Measurements from ENCODE around the gene ZNF267. TPM values are rescaled to one million over a fixed set of nuclear protein-coding genes. Genes with fewer than 3 reads are reported as not detected.
"Not testable (repeated sequence)": the region's sequence is repeated elsewhere in the genome, so short reads cannot be mapped to it uniquely, and the experiment has no call there.

The ZNF267 gene
- total RNA-seq, result 77.7 and 78.3 TPM in 2 replicates

- Mint-ChIP-seq H3K27ac (peak within 1 kb of the TSS; percentile 94), H3K36me3 (ENCODE audit: low read depth) (peaks cover 50% of the 10 kb centered on the region), H3K27me3 (no peaks in the 10 kb centered on the region), H3K4me1 (peaks cover 66% of the 10 kb centered on the region), H3K4me3 (peak within 1 kb of the TSS; percentile 90), H3K9me3 (peaks cover 8% of the 10 kb centered on the region)
- DNase-seq, result peak; percentile 98
- intact Hi-C loops (cut with micrococcal nuclease), result loop anchor here (1.0 to 10.0 kb wide), 3 partner anchors 519 to 1219 kb away; partner anchors contain the start of genes FBRS, ITGAX and PRR14
Observed at GRCh38 chr16:31873556-31874365, at the start of gene ZNF267. Gene ZNF267 (plus strand): TSS chr16:31873807. CDS start chr16:31873967, 160 bp downstream.

GRCh38 chr16:31833047-31833446, 40.6 kb upstream of the ZNF267 start:
- intact Hi-C loops (cut with micrococcal nuclease), result no loop called here
- DNase-seq, result no peak
- Mint-ChIP-seq H3K36me3 (ENCODE audit: low read depth) (no peaks in the 10 kb centered on the region), H3K9me3 (peaks cover 5% of the 10 kb centered on the region), H3K27me3 (no peaks in the 10 kb centered on the region), H3K4me3 (no peak overlapping the region), H3K4me1 (no peaks in the 10 kb centered on the region), H3K27ac (no peak overlapping the region)

- not testable (repeated sequence) for H3K4me3 Mint-ChIP-seq, H3K27me3 Mint-ChIP-seq
Observed at GRCh38 chr16:31836396-31836795, 37.2 kb upstream of the ZNF267 start.

GRCh38 chr16:31842864-31843263, 30.7 kb upstream of the ZNF267 start:
- no peak overlapping the region for H3K4me3 Mint-ChIP-seq
- H3K4me1 Mint-ChIP-seq, result no peaks in the 10 kb centered on the region
- no peaks in the 10 kb centered on the region for H3K36me3 Mint-ChIP-seq (ENCODE audit: low read depth)
- H3K27me3 Mint-ChIP-seq, result no peaks in the 10 kb centered on the region
- intact Hi-C loops (cut with micrococcal nuclease), result no loop called here
- DNase-seq, result no peak
- no peak overlapping the region for H3K27ac Mint-ChIP-seq
- peaks cover 18% of the 10 kb centered on the region for H3K9me3 Mint-ChIP-seq

More at GRCh38 chr16:31836396-31836795, 37.2 kb upstream of the ZNF267 start:
- H3K36me3 Mint-ChIP-seq (ENCODE audit: low read depth); DNase-seq; H3K9me3 Mint-ChIP-seq; intact Hi-C loops (cut with micrococcal nuclease); H3K27ac Mint-ChIP-seq; H3K4me1 Mint-ChIP-seq: not testable (repeated sequence)

- H3K27me3 Mint-ChIP-seq; H3K4me1 Mint-ChIP-seq; H3K36me3 Mint-ChIP-seq (ENCODE audit: low read depth); DNase-seq; H3K4me3 Mint-ChIP-seq; H3K27ac Mint-ChIP-seq; intact Hi-C loops (cut with micrococcal nuclease): not testable (repeated sequence)
- peaks cover 38% of the 10 kb centered on the region for H3K9me3 Mint-ChIP-seq
Observed at GRCh38 chr16:31848572-31848971, 25.0 kb upstream of the ZNF267 start.

GRCh38 chr16:31853291-31853690, 20.3 kb upstream of the ZNF267 start:
- H3K27me3 Mint-ChIP-seq, result peaks cover 24% of the 10 kb centered on the region
- H3K4me1 Mint-ChIP-seq, result no peaks in the 10 kb centered on the region
- intact Hi-C loops (cut with micrococcal nuclease), result no loop called here
- peaks cover 23% of the 10 kb centered on the region for H3K9me3 Mint-ChIP-seq
- H3K4me3 Mint-ChIP-seq, result no peak overlapping the region
- no peak for DNase-seq
- H3K27ac Mint-ChIP-seq, result no peak overlapping the region
- H3K36me3 Mint-ChIP-seq (ENCODE audit: low read depth), result no peaks in the 10 kb centered on the region

GRCh38 chr16:31860508-31860907, 13.1 kb upstream of the ZNF267 start:
- intact Hi-C loops (cut with micrococcal nuclease), result loop anchor here (10.0 kb wide), 1 partner anchor 906 kb away; the partner anchor contains the start of gene SETD1A
- no peak overlapping the region for H3K4me3 Mint-ChIP-seq
- H3K9me3 Mint-ChIP-seq, result no peaks in the 10 kb centered on the region
- H3K36me3 Mint-ChIP-seq (ENCODE audit: low read depth), result no peaks in the 10 kb centered on the region
- no peak for DNase-seq
- H3K4me1 Mint-ChIP-seq, result peaks cover 18% of the 10 kb centered on the region
- no peak overlapping the region for H3K27ac Mint-ChIP-seq
- H3K27me3 Mint-ChIP-seq, result peaks cover 23% of the 10 kb centered on the region

- Mint-ChIP-seq H3K27ac (no peak overlapping the region), H3K27me3 (peaks cover 17% of the 10 kb centered on the region), H3K4me1 (peaks cover 18% of the 10 kb centered on the region), H3K36me3 (ENCODE audit: low read depth) (no peaks in the 10 kb centered on the region), H3K4me3 (no peak overlapping the region), H3K9me3 (no peaks in the 10 kb centered on the region)
- DNase-seq, result peak; percentile 58
- intact Hi-C loops (cut with micrococcal nuclease), result loop anchor here (10.0 kb wide), 1 partner anchor 907 kb away; the partner anchor contains the start of gene SETD1A
Observed at GRCh38 chr16:31861455-31861854, 12.2 kb upstream of the ZNF267 start.

- intact Hi-C loops (cut with micrococcal nuclease), result loop anchor here (10.0 kb wide), 1 partner anchor 908 kb away; the partner anchor contains the start of gene SETD1A
- DNase-seq, result peak; percentile 48
- Mint-ChIP-seq H3K36me3 (ENCODE audit: low read depth) (no peaks in the 10 kb centered on the region), H3K9me3 (no peaks in the 10 kb centered on the region), H3K27ac (no peak overlapping the region), H3K4me3 (no peak overlapping the region), H3K4me1 (peaks cover 20% of the 10 kb centered on the region), H3K27me3 (peaks cover 10% of the 10 kb centered on the region)
Observed at GRCh38 chr16:31862761-31863160, 10.8 kb upstream of the ZNF267 start.

- peaks cover 4% of the 10 kb centered on the region for H3K9me3 Mint-ChIP-seq
- H3K36me3 Mint-ChIP-seq (ENCODE audit: low read depth), result peaks cover 4% of the 10 kb centered on the region
- intact Hi-C loops (cut with micrococcal nuclease), result loop anchor here (2.0 to 10.0 kb wide), 7 partner anchors 153 to 913 kb away; partner anchors contain the start of genes PYCARD, RUSF1 and SETD1A
- H3K27ac Mint-ChIP-seq, result no peak overlapping the region
- peaks cover 52% of the 10 kb centered on the region for H3K4me1 Mint-ChIP-seq
- H3K4me3 Mint-ChIP-seq, result no peak overlapping the region
- DNase-seq, result no peak
- peaks cover 5% of the 10 kb centered on the region for H3K27me3 Mint-ChIP-seq
Observed at GRCh38 chr16:31868164-31868563, 5.4 kb upstream of the ZNF267 start.

GRCh38 chr16:31868691-31869167, 4.9 kb upstream of the ZNF267 start:
- intact Hi-C loops (cut with micrococcal nuclease), result loop anchor here (1.0 to 10.0 kb wide), 10 partner anchors 9 to 914 kb away; partner anchors contain the start of genes ARMC5, PYCARD, RUSF1 and SETD1A
- Mint-ChIP-seq H3K9me3 (peaks cover 4% of the 10 kb centered on the region), H3K27me3 (peaks cover 5% of the 10 kb centered on the region), H3K36me3 (ENCODE audit: low read depth) (peaks cover 4% of the 10 kb centered on the region), H3K4me1 (peaks cover 53% of the 10 kb centered on the region), H3K27ac (peak overlapping the region; percentile 95), H3K4me3 (peak overlapping the region; percentile 75)
- DNase-seq, result peak; percentile 94

GRCh38 chr16:31869511-31870201, 4.0 kb upstream of the ZNF267 start:
- DNase-seq, result peak; percentile 94
- H3K27ac Mint-ChIP-seq, result peak overlapping the region; percentile 95
- peaks cover 10% of the 10 kb centered on the region for H3K36me3 Mint-ChIP-seq (ENCODE audit: low read depth)
- peaks cover 4% of the 10 kb centered on the region for H3K9me3 Mint-ChIP-seq
- intact Hi-C loops (cut with micrococcal nuclease), result loop anchor here (1.0 to 10.0 kb wide), 12 partner anchors 8 to 1215 kb away; partner anchors contain the start of genes ARMC5, FBRS, ITGAX and PRR14
- H3K27me3 Mint-ChIP-seq, result peaks cover 5% of the 10 kb centered on the region
- H3K4me1 Mint-ChIP-seq, result peaks cover 52% of the 10 kb centered on the region
- H3K4me3 Mint-ChIP-seq, result peak overlapping the region; percentile 75

GRCh38 chr16:31870809-31871208, 2.8 kb upstream of the ZNF267 start:
- Mint-ChIP-seq H3K36me3 (ENCODE audit: low read depth) (peaks cover 22% of the 10 kb centered on the region), H3K27me3 (peaks cover 5% of the 10 kb centered on the region), H3K4me1 (peaks cover 50% of the 10 kb centered on the region), H3K4me3 (peak overlapping the region; percentile 55), H3K9me3 (peaks cover 4% of the 10 kb centered on the region), H3K27ac (peak overlapping the region; percentile 73)
- intact Hi-C loops (cut with micrococcal nuclease), result loop anchor here (10.0 kb wide), 2 partner anchors 516 to 1216 kb away; partner anchors contain the start of genes FBRS, ITGAX and PRR14
- peak; percentile 53 for DNase-seq
